KMS-11 (cell line): Measurements from ENCODE around the gene RGL2.

ENCODE experiments used
- H2AFZ ChIP-seq: fragments of 200-600 bp; sonication (generic); 2 replicates; pipeline ENCODE4 v1.6.1; 2016; ENCODE audit warnings: antibody characterized with exemption, mixed run types, low read depth
- H3K27ac ChIP-seq: fragments of 200-600 bp; sonication (generic); 2 replicates; pipeline ENCODE4 v1.6.1; 2016; ENCODE audit warnings: mild to moderate bottlenecking, mixed run types
- H3K27me3 ChIP-seq: fragments of 200-600 bp; sonication (generic); 2 replicates; pipeline ENCODE4 v1.6.1; 2017; ENCODE audit warnings: mild to moderate bottlenecking, low read depth, mixed run types, moderate library complexity; ENCODE audit not compliant: insufficient read depth
- H3K36me3 ChIP-seq: fragments of 200-600 bp; sonication (generic); 2 replicates; pipeline ENCODE4 v1.6.1; 2017; ENCODE audit warnings: mild to moderate bottlenecking, mixed run types; ENCODE audit not compliant: insufficient read depth
- H3K4me1 ChIP-seq: fragments of 200-600 bp; sonication (generic); 2 replicates; pipeline ENCODE4 v1.6.1; 2016; ENCODE audit warnings: mild to moderate bottlenecking, low read depth, mixed run types; ENCODE audit not compliant: poor library complexity, severe bottlenecking
- H3K4me2 ChIP-seq: fragments of 200-600 bp; sonication (generic); 2 replicates; pipeline ENCODE4 v1.7.0; 2016; ENCODE audit warnings: mild to moderate bottlenecking, mixed run types
- H3K4me3 ChIP-seq: fragments of 200-600 bp; sonication (generic); IDR thresholded peaks from 2 replicates; pipeline ENCODE4 v1.6.1; 2017; ENCODE audit warnings: low read depth, low read length, mixed read lengths; ENCODE audit not compliant: insufficient read depth
- H3K79me2 ChIP-seq: fragments of 200-600 bp; sonication (generic); 2 replicates; pipeline ENCODE4 v1.6.1; 2016; ENCODE audit warnings: low read depth, mixed run types; ENCODE audit not compliant: insufficient read depth
- H3K9ac ChIP-seq: fragments of 200-600 bp; sonication (generic); 2 replicates; pipeline ENCODE4 v1.6.1; 2016; ENCODE audit warnings: mild to moderate bottlenecking, mixed run types
- H4K20me1 ChIP-seq: fragments of 200-600 bp; sonication (generic); 2 replicates; pipeline ENCODE4 v1.6.1; 2016; ENCODE audit warnings: mild to moderate bottlenecking, mixed run types; ENCODE audit not compliant: insufficient read depth
- CTCF ChIP-seq: fragments of 200-600 bp; sonication (generic); conservative IDR thresholded peaks from 2 replicates; pipeline ENCODE4 v1.6.1; 2017; ENCODE audit warnings: low read depth, mild to moderate bottlenecking, antibody characterized with exemption, low read length, moderate library complexity, mixed read lengths

Gene RGL2

GRCh38 chr6:33297406-33297955, 1.3 kb downstream of the RGL2 start:
- no peak overlapping the region; the same call in 1 of the 2 replicates for H3K27ac ChIP-seq
- no peak overlapping the region; the same call in 1 of the 2 replicates for H3K9ac ChIP-seq
- H2AFZ ChIP-seq = no peak overlapping the region
- no peaks in the 10 kb centered on the region for H3K79me2 ChIP-seq
- no peak for TF ChIP-seq CTCF
- no peak overlapping the region for H3K4me3 ChIP-seq
- H3K36me3 ChIP-seq = no peaks in the 10 kb centered on the region
- peak overlapping the region; percentile 68 for H3K4me2 ChIP-seq
- peaks cover 13% of the 10 kb centered on the region for H3K4me1 ChIP-seq
- H4K20me1 ChIP-seq = no peaks in the 10 kb centered on the region
- no peaks in the 10 kb centered on the region for H3K27me3 ChIP-seq

GRCh38 chr6:33296797-33297405, 1.8 kb downstream of the RGL2 start:
- H2AFZ ChIP-seq = no peak overlapping the region
- H3K79me2 ChIP-seq = no peaks in the 10 kb centered on the region
- H3K4me2 ChIP-seq = peak overlapping the region; percentile 68; the same call in 1 of the 2 replicates
- H3K4me3 ChIP-seq = no peak overlapping the region
- H4K20me1 ChIP-seq = no peaks in the 10 kb centered on the region
- H3K36me3 ChIP-seq = no peaks in the 10 kb centered on the region
- H3K27ac ChIP-seq = no peak overlapping the region
- no peak overlapping the region for H3K9ac ChIP-seq
- H3K4me1 ChIP-seq = peaks cover 13% of the 10 kb centered on the region
- TF ChIP-seq CTCF = no peak
- H3K27me3 ChIP-seq = no peaks in the 10 kb centered on the region

- Histone ChIP-seq H2AFZ (no peak overlapping the region), H3K4me2 (no peak overlapping the region), H3K4me1 (peaks cover 16% of the 10 kb centered on the region), H3K27ac (no peak overlapping the region), H4K20me1 (no peaks in the 10 kb centered on the region), H3K79me2 (no peaks in the 10 kb centered on the region), H3K36me3 (no peaks in the 10 kb centered on the region), H3K27me3 (no peaks in the 10 kb centered on the region), H3K9ac (no peak overlapping the region), H3K4me3 (no peak overlapping the region)
- TF ChIP-seq CTCF = no peak
Observed at GRCh38 chr6:33295621-33296369, 2.9 kb downstream of the RGL2 start.

GRCh38 chr6:33294086-33294823, 4.5 kb downstream of the RGL2 start:
- peaks cover 13% of the 10 kb centered on the region; the same call in 1 of the 2 replicates for H3K79me2 ChIP-seq
- TF ChIP-seq CTCF = no peak
- no peak overlapping the region for H3K27ac ChIP-seq
- H4K20me1 ChIP-seq = no peaks in the 10 kb centered on the region
- H3K36me3 ChIP-seq = no peaks in the 10 kb centered on the region
- H3K4me3 ChIP-seq = no peak overlapping the region
- no peak overlapping the region for H3K9ac ChIP-seq
- no peak overlapping the region for H2AFZ ChIP-seq
- no peaks in the 10 kb centered on the region for H3K27me3 ChIP-seq
- no peak overlapping the region for H3K4me2 ChIP-seq
- peaks cover 17% of the 10 kb centered on the region for H3K4me1 ChIP-seq
